LNCAP (cell line): ENCODE data around the gene MALL.

Experiments
- TF ChIP-seq, protein P1 (sequence below): fragments of 450-650 bp; IDR thresholded peaks from 2 replicates; pipeline ENCODE4 v1.5.1; 2017; ENCODE audit warnings: mild to moderate bottlenecking

Gene MALL

DNA sequence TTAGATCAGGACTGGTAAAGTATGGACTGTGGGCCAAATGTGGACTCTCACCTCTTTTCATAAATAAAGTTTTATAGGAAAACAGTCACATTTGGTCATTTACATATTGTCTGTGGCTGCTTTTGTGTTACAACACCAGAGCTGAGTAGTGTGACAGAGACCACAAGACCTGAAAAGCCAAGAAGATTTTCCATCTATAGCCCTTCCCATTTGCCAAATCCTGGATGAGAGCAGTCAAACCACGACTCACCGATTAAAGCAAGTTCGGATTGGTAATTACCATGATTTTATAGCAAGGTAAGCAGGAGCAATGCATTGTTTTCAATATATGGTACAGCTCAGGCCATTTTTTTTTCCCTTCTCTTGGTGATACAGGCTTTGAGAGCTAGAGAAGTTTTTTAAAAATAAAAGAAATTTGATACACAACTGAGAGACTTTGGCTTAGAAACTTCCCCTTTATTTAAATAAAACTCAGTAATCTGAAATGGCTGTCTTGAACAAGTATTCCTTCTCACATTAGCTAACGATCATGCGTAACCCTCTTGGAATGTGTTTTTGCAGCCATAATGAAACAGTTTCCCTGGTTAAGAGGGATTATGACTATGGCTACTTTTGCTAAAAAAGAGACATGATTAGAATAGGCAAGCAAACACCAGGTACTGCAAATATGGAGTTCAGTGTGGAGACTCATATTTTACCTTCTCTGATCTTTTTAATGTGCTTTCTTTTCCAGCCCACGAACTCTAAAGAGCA is 9.5 kb upstream of the MALL start:
- TF ChIP-seq, protein P1, sequence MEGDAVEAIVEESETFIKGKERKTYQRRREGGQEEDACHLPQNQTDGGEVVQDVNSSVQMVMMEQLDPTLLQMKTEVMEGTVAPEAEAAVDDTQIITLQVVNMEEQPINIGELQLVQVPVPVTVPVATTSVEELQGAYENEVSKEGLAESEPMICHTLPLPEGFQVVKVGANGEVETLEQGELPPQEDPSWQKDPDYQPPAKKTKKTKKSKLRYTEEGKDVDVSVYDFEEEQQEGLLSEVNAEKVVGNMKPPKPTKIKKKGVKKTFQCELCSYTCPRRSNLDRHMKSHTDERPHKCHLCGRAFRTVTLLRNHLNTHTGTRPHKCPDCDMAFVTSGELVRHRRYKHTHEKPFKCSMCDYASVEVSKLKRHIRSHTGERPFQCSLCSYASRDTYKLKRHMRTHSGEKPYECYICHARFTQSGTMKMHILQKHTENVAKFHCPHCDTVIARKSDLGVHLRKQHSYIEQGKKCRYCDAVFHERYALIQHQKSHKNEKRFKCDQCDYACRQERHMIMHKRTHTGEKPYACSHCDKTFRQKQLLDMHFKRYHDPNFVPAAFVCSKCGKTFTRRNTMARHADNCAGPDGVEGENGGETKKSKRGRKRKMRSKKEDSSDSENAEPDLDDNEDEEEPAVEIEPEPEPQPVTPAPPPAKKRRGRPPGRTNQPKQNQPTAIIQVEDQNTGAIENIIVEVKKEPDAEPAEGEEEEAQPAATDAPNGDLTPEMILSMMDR: no peak

DNA sequence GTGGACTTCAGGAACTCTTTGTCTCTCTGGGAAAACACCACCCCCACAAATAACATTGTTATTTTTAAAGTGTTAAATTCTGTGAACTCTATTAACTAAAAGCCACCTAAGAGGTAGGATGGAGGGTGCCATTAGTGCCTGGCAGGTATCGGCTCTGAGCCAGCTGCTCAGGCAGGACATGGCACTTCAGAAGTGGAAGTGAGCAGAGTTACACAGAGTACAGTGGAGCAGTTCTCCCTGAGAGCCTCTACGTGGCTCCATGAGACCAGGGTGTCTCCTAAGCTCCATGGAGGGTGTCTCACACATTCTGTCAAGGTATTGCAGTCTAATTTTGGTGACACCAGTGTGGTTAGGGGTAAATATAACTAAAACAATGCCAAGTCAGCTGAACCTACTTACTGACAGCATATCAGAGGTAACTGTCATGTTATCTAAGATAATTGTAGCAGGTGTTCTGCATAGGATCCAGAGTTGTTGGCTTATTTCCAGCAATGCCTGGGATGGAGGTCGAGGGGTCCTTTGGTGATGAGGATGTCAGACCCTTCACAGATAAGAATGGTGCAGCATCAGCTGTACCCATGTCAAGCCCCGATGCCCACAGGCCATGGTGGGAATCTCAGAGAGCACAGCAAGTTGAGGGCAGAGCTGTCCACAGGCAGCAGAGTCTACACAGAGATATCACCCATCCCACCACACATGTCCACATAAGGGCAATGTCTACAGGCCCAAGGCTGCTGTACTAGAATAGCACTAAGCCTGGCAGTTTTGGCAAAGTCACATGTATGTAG is 8.6 kb upstream of the MALL start:
- TF ChIP-seq, protein P1: no peak

DNA sequence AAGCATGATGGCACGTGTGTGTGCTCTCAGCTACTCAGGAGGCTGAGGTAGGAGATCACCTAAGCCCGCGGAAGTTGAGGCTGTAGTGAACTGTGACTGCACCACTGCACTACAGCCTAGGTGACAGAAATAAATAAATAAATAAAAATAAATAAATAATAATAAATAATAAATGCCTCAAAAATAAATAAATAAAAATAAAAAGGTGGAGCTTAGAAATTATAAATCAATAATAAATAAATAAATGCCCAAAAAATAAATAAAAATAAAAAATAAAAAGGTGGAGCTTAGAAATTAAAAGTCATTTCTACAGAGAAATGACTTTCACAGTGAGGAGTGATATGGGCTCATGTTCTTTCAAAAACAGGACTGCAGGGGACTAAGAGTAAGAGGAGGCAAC is 6.0 kb upstream of the MALL start:
- TF ChIP-seq, protein P1: no peak

DNA sequence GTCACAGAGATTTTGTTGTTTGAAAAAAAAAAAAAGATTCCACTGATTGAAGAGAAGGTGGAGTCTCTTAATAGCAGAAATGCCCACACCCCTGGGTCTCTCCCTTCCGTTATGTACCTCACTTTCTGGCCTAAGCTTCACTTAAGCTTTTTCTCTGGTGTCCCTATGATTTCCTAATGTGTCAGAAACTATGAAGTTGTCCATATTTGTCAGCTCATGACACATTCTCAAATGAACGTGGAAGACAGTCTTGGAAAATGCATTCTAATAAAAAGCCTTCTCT is 5.4 kb upstream of the MALL start:
- TF ChIP-seq, protein P1: no peak

DNA sequence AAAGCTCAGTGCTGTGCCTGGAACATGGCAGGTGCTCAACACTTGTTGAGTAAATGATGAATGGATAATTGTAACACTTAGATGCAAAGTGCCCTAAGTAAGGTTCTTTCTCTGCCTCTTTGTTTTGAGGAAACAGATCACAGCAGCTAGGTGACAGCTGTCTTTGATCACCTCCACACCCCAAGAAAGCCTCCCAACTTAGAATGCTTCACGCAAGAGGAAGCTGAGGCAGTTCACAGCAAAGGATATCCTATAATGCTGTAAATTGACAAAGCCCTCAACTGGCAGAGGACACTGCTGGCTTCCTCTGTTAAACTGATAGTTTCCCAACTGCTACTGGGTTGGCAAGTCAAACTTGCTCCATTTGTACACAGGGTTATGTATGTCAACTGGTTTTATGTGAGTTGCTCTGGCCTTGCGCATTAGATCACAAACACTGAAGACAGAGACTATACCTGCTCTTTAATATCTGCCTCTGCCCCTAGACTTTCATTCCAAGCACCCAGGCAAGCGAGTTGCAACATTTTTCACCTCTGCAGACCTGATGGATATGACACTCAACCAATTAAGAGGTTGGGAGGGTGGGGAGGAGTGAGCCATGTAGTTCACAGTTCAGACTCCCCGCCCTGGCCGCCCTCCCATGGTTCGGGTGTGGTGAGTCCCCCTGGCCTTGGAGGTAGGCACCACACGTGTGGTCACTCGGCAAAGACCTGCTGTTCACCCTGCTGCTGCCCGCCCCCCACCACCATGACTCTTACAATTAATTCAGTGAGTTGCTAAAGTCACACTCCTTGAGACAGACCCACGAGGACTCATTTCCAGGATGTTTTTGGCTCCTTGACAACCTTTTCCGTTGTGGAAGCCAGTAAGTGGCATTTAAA is 4.8 kb upstream of the MALL start:
- TF ChIP-seq, protein P1: no peak

DNA sequence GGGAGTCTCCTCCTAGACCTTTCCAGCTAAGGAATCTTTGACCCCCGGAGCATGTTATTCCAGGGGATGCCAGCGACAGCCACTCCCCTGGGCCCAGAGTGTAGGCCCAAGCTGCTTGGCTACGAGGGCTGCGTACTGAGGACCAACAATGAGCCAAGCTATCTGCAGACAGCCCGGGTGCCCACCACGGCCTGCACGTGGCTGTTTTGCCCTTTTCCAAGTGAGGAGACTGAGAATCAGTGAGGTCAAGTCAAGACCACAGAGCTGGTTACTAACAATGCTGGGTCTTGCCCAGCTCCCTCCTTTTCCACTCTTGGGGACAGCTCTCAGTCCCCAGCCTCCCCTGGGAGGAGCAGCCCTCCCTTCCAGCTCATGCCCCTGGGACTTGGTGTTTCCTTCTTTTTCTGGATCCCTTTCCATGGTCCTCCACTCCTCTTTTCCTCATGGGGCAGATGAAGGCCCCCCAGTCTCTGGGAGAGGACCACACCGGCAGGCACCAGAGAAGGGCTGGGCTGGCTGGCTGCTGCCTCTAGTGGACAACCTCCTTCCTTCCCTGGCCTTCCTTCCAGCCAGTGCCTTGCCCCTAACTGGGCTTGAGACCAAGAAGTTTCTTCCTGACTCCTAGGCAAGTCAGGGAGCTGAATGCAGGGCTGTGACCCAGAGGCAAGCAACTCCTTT is 550 bp upstream of the MALL start:
- TF ChIP-seq, protein P1: peak; percentile 50; the same call in 1 of the 2 replicates

DNA sequence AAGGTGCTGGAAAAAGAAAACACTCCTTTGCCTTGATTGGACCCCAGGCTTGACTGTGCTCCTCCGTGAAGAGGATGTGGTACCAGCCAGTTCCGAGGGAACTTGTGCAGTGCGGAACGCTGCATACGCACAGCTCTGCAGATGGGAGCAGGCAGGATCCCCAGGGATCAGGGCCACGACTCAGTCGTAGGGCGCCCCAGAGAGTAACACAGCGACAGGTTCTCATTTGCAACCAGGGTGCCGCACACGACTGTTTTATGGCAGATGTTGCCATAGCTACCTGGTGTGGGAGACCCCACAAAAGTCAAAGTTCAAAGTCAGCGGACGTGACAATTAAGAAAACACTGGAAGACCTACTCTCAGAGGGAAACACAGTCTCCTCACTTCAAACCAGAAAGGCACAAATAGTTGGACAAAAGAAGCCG is 779 bp downstream of the MALL start:
- TF ChIP-seq, protein P1: no peak
